CD14-positive monocyte (primary cell): ENCODE data around the gene MORC1. TPM values are rescaled to one million over a fixed set of nuclear protein-coding genes. Genes with fewer than 3 reads are reported as not detected.

ENCODE experiments used
- DNase-seq, 3 donors: peaks; one replicate each; pipeline ENCODE4 v3.0.0-alpha.2; 2011 to 2022
- H2AFZ ChIP-seq: 2 replicates; pipeline ENCODE4 v1.6.0; 2012; ENCODE audit warnings: mild to moderate bottlenecking, low read depth, low read length, inconsistent platforms; ENCODE audit not compliant: insufficient read depth, poor library complexity, severe bottlenecking
- H3K27ac ChIP-seq, 2 donors: 1 replicate in 1 of 2; 2 replicates in 1 of 2; pipeline ENCODE4 v1.5.1; 2012 to 2013; ENCODE audit warnings: low read length in 2 of 2, control low read depth in 1 of 2, inconsistent platforms in 1 of 2, low read depth in 1 of 2, mild to moderate bottlenecking in 1 of 2
- H3K27me3 ChIP-seq, 2 donors: one replicate each; pipeline versions ENCODE4 v1.6.0 to v1.6.1; 2011 to 2013; ENCODE audit warnings: low read length in 2 of 2; ENCODE audit not compliant: control insufficient read depth in 2 of 2, insufficient read depth in 2 of 2
- H3K36me3 ChIP-seq, 2 donors: replicated peaks in 1 of 2; 1 replicate in 1 of 2; 2 replicates in 1 of 2; pipeline versions ENCODE4 v1.5.1 to v1.6.1; 2012 to 2013; ENCODE audit warnings: low read length in 2 of 2, control low read depth in 1 of 2, inconsistent platforms in 1 of 2, mild to moderate bottlenecking in 1 of 2; ENCODE audit not compliant: insufficient read depth in 2 of 2, control insufficient read depth in 1 of 2
- H3K4me1 ChIP-seq, 2 donors: 1 replicate in 1 of 2; 2 replicates in 1 of 2; pipeline versions ENCODE4 v1.5.1 to v1.6.1; 2012 to 2013; ENCODE audit warnings: low read length in 2 of 2, control low read depth in 1 of 2, inconsistent platforms in 1 of 2, mild to moderate bottlenecking in 1 of 2, moderate library complexity in 1 of 2; ENCODE audit not compliant: insufficient read depth in 2 of 2, control insufficient read depth in 1 of 2
- H3K4me2 ChIP-seq: replicated peaks from 2 replicates; pipeline ENCODE3; 2012; ENCODE audit warnings: low read length, moderate library complexity, mild to moderate bottlenecking; ENCODE audit not compliant: poor library complexity, severe bottlenecking; ENCODE audit errors: extremely low read depth
- H3K4me3 ChIP-seq, 3 experiments: fragments of 200-600 bp in 1 of 3; sonication (generic) in 1 of 3; replicated peaks in 1 of 3; 1 replicate in 2 of 3; 2 replicates in 1 of 3; pipeline ENCODE4 v1.5.1; 2011 to 2013; ENCODE audit warnings: low read length in 3 of 3, mild to moderate bottlenecking in 3 of 3, control low read depth in 2 of 3, low read depth in 2 of 3, inconsistent platforms in 1 of 3, moderate library complexity in 1 of 3
- H3K79me2 ChIP-seq: 2 replicates; pipeline ENCODE4 v1.6.0; 2012; ENCODE audit warnings: mild to moderate bottlenecking, control low read depth, inconsistent platforms, low read length, moderate library complexity; ENCODE audit not compliant: insufficient read depth
- H3K9ac ChIP-seq: 2 replicates; pipeline ENCODE4 v1.6.0; 2017; ENCODE audit warnings: low read length, mild to moderate bottlenecking; ENCODE audit not compliant: insufficient read depth, poor library complexity, severe bottlenecking
- H3K9me3 ChIP-seq, 2 donors: replicated peaks in 1 of 2; 1 replicate in 1 of 2; 2 replicates in 1 of 2; pipeline versions ENCODE4 v1.5.1 to v1.6.1; 2012 to 2013; ENCODE audit warnings: low read length in 2 of 2, control low read depth in 1 of 2; ENCODE audit not compliant: control insufficient read depth in 1 of 2, insufficient read depth in 1 of 2
- H4K20me1 ChIP-seq: 2 replicates; pipeline ENCODE4 v1.6.0; 2012; ENCODE audit warnings: mild to moderate bottlenecking, low read length, control low read depth, moderate library complexity; ENCODE audit not compliant: insufficient read depth
- H3K27ac Mint-ChIP-seq, 7 donors: one replicate each; pipeline ENCODE4 v1.8.0; 2020; ENCODE audit warnings: mild to moderate bottlenecking in 7 of 7, mixed read lengths in 7 of 7, moderate library complexity in 6 of 7, inconsistent platforms in 2 of 7
- H3K27me3 Mint-ChIP-seq, 3 donors: one replicate each; pipeline ENCODE4 v1.8.0; 2021 to 2022; ENCODE audit warnings: low read depth in 3 of 3, mild to moderate bottlenecking in 3 of 3, mixed read lengths in 3 of 3, moderate library complexity in 3 of 3, inconsistent platforms in 1 of 3
- H3K36me3 Mint-ChIP-seq, 2 donors: one replicate each; pipeline ENCODE4 v1.8.0; 2020; ENCODE audit warnings: mixed read lengths in 2 of 2, inconsistent platforms in 1 of 2, mild to moderate bottlenecking in 1 of 2
- H3K4me1 Mint-ChIP-seq: one replicate; pipeline ENCODE4 v1.8.0; 2020; ENCODE audit warnings: mild to moderate bottlenecking, mixed read lengths
- H3K4me3 Mint-ChIP-seq, 2 donors: one replicate each; pipeline ENCODE4 v1.8.0; 2020; ENCODE audit warnings: mild to moderate bottlenecking in 2 of 2, mixed read lengths in 2 of 2, moderate library complexity in 1 of 2
- H3K9me3 Mint-ChIP-seq, 7 donors: one replicate each; pipeline ENCODE4 v1.8.0; 2020 to 2022; ENCODE audit warnings: mixed read lengths in 7 of 7, mild to moderate bottlenecking in 6 of 7, moderate library complexity in 6 of 7, inconsistent platforms in 2 of 7
- WGBS: methylation state at CpG from one replicate; pipeline ENCODE4 v1.1.5; 2013; ENCODE audit warnings: missing lambda C conversion rate; ENCODE audit not compliant: insufficient coverage; 5-methylcytosine and 5-hydroxymethylcytosine counted together
- intact Hi-C, 2 donors: fragments of 100-400 bp; cut with micrococcal nuclease; formaldehyde crosslinking; loops; one replicate each; pipeline versions ENCODE4 v1.15.0 to v1.15.1; 2023
- polyA plus RNA-seq, 3 donors: library from polyadenylated mRNA; depleted of rRNA in 1 of 3; unstranded in 2 of 3; stranded (reverse) in 1 of 3; fragments of 300-500 nt in 2 of 3; fragments of >200 nt in 1 of 3; fragmentation: Illumina TruSeq in 2 of 3; gene quantifications; 1 replicate in 2 of 3; 2 replicates in 1 of 3; pipeline ENCODE4 v1.2.3, GENCODE V29; 2012 to 2021
- TF ChIP-seq, protein P1 (sequence below): fragments of 200-600 bp; IDR thresholded peaks from one replicate; pipeline ENCODE4 v1.8.0; 2022; ENCODE audit warnings: antibody characterized with exemption, mild to moderate bottlenecking

MORC1 gene
- polyA plus RNA-seq, 3 donors = not detected

- Histone ChIP-seq H3K27me3 (no peaks in the 10 kb centered on the region), H3K36me3 (no peaks in the 10 kb centered on the region), H4K20me1 (no peaks in the 10 kb centered on the region), H3K79me2 (no peaks in the 10 kb centered on the region), H3K9ac (no peak overlapping the region), H3K9me3 (no peaks in the 10 kb centered on the region), H3K4me2 (no peak overlapping the region), H3K4me1 (no peaks in the 10 kb centered on the region), H3K27ac (no peak overlapping the region), H2AFZ (no peak overlapping the region), H3K4me3 (no peak overlapping the region)
- no peak overlapping the region for H3K4me3 Mint-ChIP-seq
- DNase-seq = no peak
- TF ChIP-seq, protein P1, sequence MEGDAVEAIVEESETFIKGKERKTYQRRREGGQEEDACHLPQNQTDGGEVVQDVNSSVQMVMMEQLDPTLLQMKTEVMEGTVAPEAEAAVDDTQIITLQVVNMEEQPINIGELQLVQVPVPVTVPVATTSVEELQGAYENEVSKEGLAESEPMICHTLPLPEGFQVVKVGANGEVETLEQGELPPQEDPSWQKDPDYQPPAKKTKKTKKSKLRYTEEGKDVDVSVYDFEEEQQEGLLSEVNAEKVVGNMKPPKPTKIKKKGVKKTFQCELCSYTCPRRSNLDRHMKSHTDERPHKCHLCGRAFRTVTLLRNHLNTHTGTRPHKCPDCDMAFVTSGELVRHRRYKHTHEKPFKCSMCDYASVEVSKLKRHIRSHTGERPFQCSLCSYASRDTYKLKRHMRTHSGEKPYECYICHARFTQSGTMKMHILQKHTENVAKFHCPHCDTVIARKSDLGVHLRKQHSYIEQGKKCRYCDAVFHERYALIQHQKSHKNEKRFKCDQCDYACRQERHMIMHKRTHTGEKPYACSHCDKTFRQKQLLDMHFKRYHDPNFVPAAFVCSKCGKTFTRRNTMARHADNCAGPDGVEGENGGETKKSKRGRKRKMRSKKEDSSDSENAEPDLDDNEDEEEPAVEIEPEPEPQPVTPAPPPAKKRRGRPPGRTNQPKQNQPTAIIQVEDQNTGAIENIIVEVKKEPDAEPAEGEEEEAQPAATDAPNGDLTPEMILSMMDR = no peak
- H3K9me3 Mint-ChIP-seq = peaks cover 2 to 7% (median 5%) of the 10 kb centered on the region in 7 donors
- H3K4me1 Mint-ChIP-seq = no peaks in the 10 kb centered on the region
- intact Hi-C loops = no loop called here
- WGBS = no CpG with 5 or more reads among the region's 5 CpGs
- no peaks in the 10 kb centered on the region for H3K27me3 Mint-ChIP-seq
- H3K27ac Mint-ChIP-seq = no peak overlapping the region
- H3K36me3 Mint-ChIP-seq = no peaks in the 10 kb centered on the region
Measured at GRCh38 chr3:109132801-109133473, 15.0 kb upstream of the MORC1 start.

GRCh38 chr3:109131276-109131675 lies 13.3 kb upstream of the MORC1 start:
- Mint-ChIP-seq H3K36me3 (no peaks in the 10 kb centered on the region), H3K27ac (no peak overlapping the region), H3K4me3 (no peak overlapping the region), H3K4me1 (no peaks in the 10 kb centered on the region), H3K27me3 (no peaks in the 10 kb centered on the region), H3K9me3 (peaks cover 2 to 7% (median 5%) of the 10 kb centered on the region in 7 donors)
- H3K27ac ChIP-seq = no peak overlapping the region
- TF ChIP-seq, protein P1 = no peak
- no peak overlapping the region for H3K4me2 ChIP-seq
- H3K36me3 ChIP-seq = no peaks in the 10 kb centered on the region
- no peak overlapping the region for H3K4me3 ChIP-seq
- whole genome bisulfite sequencing = no CpG with 5 or more reads among the region's 4 CpGs
- no peak for DNase-seq
- no peaks in the 10 kb centered on the region for H3K27me3 ChIP-seq
- H3K9ac ChIP-seq = no peak overlapping the region
- no peaks in the 10 kb centered on the region for H4K20me1 ChIP-seq
- no peaks in the 10 kb centered on the region for H3K4me1 ChIP-seq
- no peak overlapping the region for H2AFZ ChIP-seq
- intact Hi-C loops = no loop called here
- H3K79me2 ChIP-seq = no peaks in the 10 kb centered on the region
- no peaks in the 10 kb centered on the region for H3K9me3 ChIP-seq
